HS-5 (cell line): ENCODE data around the gene RNF207.

Experiments used
- DNase-seq: peaks from one replicate; pipeline ENCODE4 v3.0.0-alpha.2; 2012; ENCODE audit warnings: low read depth

The RNF207 gene

DNA sequence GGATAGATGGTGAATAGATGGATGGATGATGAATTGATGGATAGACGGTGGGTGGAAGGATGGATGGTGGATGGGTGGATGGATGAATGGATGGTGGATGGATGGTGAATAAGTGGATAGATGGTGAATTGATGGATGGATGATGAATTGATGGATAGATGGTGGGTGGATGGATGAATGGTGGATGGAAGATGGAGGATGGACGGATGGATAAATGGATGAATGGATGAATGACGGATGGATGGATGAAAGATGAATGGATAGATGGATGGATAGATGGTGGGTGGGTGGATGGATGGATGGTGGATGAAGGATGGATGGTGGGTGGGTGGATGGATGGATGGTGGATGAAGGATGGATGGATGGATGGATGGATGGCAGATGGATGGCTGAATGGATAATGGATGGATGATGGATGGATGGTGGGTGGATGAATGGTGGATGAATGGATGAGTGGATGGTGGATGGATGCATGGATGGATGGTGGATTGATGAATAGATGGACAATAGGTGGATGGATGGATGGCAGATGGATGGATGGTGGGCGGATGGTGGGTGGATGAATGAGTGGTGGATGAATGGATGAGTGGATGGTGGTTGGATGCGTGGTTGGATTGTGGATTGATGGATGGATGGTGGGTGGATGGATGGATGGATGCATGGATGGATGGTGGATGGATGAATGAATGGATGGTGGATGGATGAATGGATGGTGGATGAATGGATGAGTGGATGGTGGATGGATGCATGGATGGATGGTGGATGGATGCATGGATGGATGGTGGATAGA, 31.1 kb upstream of the RNF207 start:
- no peak for DNase-seq

GRCh38 chr1:6175411-6175828, 30.5 kb upstream of the RNF207 start:
- DNase-seq, result no peak

DNA sequence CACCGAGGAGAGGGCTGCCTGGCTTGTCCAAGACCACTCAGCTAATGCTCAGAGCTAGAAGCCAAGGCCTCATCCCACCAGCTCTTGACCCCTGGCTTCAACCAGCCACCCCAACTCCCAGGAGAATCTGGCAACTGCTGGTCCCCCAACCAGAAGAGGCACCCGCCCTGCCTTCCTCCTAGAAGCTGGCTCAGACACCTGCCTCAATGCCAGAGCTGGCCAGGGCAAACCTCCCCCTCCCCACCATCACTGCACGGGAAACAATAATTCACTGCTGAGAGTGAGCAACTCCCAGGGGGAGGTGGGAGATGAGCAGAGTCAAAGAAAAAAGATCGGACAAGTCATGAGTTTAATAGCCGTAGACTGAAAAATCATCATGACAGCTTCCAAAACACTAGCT, 29.1 kb upstream of the RNF207 start:
- DNase-seq, result no peak

DNA sequence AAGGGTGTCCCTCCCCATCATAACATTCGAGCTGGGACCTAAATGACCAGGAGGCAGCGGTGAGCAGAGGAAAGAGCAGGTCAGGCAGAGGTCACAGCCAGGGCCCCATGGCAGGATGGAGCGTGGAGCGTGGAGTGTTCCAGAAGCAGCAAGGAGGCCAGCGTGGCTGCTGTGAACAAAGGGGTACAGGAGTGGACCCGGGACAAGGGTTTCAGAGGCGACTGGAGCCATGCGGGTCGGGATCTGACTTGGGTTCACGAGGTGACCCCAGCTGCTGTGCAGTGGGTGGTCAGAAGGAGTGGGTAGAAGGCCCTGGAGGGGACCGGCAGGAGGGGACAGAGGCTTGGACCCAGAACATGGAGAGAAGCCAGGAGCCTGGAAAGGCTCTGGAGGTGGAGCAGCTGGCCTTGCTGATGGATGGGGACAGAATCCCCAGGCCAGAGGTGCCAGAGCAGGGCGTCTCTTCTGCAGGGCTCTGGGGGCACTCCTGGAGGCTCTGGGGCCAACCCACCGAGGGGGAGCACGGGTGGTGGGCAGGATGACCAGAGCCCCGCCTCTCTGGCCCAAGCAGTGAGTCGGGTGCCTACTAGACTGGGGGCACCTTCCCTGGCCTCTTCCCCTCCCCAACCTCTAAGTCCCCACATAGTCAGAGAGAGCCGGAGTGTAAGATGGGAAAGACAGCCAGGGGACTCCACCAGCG, 28.1 kb upstream of the RNF207 start:
- no peak for DNase-seq

GRCh38 chr1:6178751-6179563, 27.0 kb upstream of the RNF207 start:
- DNase-seq, result no peak

GRCh38 chr1:6179564-6180175, 26.2 kb upstream of the RNF207 start:
- DNase-seq, result no peak

- no peak for DNase-seq
These were observed 25.6 kb upstream of the RNF207 start, which contains the start of gene CHD5 for GRCh38 chr1:6180268-6180706. TSS of gene CHD5 (minus strand) at chr1:6180321. CDS start at chr1:6180023, 298 bp downstream.

GRCh38 chr1:6180707-6181311, 25.1 kb upstream of the RNF207 start:
- no peak for DNase-seq

DNA sequence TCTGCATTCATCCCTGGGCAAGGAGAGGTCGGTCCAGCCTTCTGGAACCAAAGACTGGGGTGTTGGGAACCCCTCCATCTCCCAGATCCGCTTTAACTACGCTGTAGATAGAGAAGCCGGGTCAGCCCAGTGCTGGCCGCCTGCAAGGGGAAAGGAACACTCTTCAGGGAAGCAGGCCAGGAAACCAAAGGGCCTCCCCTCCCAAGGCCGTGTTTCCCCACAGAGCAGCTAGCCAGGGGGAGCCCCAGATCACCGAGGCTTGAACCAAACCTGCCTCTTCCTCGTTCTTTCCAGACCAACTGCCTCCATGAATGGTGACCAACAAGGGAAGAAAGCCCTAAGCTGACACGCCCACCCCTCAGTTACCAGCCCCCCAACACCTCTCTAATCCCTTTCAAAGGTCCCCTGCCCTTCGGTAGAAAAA, 24.6 kb upstream of the RNF207 start:
- DNase-seq, result no peak

GRCh38 chr1:6183520-6183989, 22.4 kb upstream of the RNF207 start:
- DNase-seq, result no peak

DNA sequence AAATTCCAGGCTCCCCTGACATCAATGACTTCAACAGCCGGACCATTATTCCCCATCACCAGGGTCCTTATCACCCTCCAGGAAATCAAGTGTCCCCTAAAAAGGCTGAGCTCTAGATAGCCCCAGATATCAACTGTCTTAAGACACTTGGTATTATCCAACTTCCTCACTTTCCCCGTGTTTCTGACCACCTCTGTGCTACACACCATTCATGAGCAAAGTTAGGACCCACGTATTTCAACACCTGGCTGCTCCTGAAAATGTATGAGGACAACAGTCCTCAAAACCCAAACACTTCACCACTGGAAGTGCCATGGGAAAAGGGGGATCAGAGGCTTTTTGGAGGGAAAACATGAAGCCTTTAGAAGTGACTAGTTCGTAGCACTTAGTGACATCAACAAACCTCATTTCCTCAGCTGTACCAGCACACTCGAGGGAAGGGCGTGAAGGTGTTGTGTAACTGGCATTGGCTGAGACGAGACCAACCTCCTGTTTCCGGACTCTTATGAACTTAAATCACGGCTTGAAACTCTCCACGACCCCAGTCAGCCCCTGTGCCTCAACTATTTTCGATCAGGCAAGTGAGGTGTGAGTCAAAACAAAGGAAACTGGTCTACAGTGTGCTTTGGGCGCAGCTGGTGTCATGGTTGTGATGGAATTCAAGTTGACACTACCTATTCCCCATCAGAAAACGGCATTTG, 21.7 kb upstream of the RNF207 start:
- no peak for DNase-seq

DNA sequence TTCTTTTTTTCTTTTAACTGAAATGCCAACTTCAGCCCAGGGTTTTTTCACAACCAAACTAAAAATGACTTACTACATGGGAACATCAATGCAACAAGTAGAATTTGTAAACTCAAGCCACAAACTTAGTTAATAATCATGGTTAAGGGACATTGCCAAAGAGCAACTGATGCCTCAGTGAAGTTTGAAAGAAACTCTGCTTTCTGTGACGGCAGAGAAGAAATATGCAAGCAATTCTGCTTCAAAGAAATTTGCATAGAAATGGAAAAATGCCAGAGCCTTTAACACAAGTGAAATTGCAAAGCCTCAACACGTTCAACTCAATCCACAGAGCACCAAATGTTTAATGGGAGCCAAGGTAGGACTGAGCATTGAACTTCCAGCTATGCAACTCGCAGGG, 20.8 kb upstream of the RNF207 start:
- peak; percentile 63 for DNase-seq

DNA sequence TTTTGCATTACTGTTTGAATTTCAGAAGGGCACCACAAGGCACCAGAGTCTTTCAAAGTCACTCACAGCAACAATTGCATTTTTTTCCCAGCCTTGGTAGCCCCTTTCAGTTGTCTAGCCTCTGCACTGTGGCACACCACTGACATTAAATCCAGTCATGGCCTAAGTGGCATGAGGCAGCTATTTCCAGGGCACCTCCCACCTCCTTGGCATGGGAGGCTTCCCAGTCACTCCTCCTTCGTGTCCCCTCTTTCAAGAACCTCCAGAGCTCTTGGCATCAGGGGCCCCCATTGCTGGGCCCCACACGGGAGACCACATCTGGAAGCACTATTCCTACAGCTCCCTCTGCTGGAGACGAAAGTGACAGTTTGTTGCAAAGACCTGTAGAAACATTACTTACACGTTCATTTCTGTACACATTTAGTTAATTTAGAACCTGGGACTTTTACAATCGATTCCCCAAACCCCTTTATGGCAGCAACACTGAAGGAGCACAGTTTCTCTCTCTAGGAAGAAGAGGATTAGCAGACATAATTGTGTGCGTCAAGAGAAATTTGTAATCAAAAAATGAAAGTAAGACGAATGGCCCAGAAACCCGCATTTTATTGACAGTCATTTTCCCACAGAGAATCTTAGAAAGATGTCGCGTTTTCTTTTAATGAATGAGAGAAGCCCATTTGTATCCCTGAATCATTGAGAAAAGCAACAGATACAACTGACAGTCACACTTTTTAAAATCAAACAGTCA, 20.1 kb upstream of the RNF207 start:
- DNase-seq, result no peak

DNA sequence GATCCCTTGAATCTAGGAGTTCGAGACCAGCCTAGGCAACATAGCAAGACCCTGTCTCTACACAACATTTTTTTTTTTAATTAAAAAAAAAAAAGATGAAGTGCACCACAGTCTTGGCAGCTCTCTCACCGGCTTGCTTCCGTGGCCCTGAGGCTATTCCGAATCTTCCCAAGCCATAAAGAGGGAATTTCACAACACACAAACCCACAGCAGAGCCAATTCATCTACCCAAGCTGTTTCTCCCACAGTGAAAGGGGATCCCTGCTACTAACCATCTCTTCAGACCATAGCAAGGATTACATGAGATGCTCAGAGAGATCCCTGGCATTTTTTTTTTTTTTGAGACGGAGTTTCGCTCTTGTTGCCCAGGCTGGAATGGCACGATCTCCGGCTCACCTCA, 17.5 kb upstream of the RNF207 start:
- DNase-seq, result no peak

GRCh38 chr1:6191968-6192367, 14.0 kb upstream of the RNF207 start:
- DNase-seq, result no peak

DNA sequence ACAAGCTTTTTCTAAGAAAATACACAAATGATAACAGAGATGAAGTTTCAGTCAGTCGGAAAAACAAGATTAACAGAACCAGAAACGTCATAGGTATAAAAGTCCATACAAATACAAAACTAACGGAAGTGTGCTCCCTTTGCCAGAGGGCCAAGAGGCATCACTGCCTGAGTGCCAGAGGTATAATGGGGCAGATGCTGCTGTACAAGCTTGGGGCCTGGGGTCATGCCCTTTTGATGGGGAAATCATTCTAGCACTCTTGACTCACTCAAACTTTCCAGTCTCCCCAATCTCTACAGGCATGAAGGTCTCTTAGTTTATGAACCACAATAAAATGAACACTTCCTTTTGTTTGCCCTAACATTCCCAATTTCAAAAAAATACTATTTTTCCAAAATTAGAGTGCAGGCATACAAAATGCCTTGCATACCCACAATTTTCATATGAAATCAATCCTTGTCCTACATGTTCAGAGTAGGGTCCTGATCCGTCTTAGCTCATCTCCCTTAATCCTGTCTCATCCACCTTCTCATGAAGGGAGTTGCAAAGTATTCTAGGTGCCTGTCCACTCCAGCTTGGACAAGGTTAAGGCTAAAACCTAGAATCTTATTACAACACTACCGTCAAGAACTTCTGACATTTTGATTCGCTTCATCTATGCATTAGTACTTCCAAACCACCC, 8.0 kb upstream of the RNF207 start:
- no peak for DNase-seq

- DNase-seq, result no peak
These were observed 7.1 kb upstream of the RNF207 start for GRCh38 chr1:6198646-6199297.

- peak; percentile 95 for DNase-seq
These were observed 6.4 kb upstream of the RNF207 start, which contains the start of gene RPL22 for GRCh38 chr1:6199298-6200187. TSS of gene RPL22 (minus strand) at chr1:6199595. CDS start at chr1:6199573, 22 bp downstream.
